GM18520 (cell line): Measurements from ENCODE around the gene CLTC.

ENCODE experiments used
- ATAC-seq: cut with Tn5 transposase; IDR thresholded peaks from one replicate; pipeline ENCODE4 v1.9.1; 2021; ENCODE audit not compliant: unreplicated experiment

Gene CLTC

DNA sequence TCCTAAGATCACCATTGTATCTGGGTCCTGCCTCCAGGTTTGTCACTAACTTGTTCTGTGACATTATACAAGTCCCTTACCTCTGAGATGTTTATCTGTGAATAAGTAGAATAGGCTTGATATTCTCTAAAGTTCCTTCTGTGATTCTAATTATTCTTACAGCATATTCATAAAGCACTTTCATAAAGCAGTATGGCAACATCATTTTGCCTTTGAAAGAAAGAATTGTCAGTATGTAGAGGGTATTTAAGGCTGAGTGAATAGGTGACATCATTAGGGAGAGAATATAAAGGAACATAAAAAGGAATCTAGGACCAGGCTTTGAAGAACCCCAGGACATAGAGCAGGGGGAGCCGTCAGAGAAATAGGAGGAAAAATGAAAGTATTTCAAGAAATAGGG is 103.3 kb downstream of the CLTC start:
- no peak for ATAC-seq

DNA sequence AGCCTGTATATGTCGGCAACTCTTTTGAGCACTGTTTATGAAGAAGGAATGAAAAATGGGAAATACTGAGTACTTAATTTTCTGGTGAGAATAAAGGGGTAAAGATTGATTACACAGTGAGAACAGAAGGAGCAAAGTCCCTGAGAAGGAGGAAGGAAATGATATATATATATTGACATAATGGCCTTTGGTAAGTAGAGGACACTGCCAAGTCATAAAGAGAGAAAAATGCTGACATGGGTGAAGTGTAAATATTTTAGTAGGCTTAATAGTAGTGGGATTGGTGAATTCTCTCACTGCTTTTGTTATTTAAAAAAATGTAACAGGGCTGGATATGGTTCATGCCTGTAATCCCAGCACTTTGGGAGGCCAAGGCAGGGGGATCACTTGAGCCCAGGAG is 103.9 kb downstream of the CLTC start:
- ATAC-seq, result no peak

DNA sequence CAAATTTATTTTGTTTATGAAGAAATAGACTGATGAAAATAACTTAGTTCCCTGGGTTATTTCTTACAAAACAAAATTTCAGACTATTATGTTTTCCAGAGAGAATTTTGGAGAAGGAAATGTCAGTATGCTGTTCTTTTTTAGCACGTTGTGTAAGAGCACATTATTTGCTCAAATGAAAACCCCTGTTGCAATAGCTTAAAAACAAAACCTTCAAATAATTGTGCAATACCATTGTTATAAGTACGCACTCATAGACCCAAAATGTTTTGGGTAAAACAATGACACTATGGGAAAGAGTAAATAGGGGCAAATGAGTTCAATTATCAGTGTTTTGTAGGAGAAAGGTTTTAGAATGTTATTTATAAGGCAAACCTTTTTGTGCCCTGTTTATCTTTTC is 106.0 kb downstream of the CLTC start:
- ATAC-seq, result no peak

DNA sequence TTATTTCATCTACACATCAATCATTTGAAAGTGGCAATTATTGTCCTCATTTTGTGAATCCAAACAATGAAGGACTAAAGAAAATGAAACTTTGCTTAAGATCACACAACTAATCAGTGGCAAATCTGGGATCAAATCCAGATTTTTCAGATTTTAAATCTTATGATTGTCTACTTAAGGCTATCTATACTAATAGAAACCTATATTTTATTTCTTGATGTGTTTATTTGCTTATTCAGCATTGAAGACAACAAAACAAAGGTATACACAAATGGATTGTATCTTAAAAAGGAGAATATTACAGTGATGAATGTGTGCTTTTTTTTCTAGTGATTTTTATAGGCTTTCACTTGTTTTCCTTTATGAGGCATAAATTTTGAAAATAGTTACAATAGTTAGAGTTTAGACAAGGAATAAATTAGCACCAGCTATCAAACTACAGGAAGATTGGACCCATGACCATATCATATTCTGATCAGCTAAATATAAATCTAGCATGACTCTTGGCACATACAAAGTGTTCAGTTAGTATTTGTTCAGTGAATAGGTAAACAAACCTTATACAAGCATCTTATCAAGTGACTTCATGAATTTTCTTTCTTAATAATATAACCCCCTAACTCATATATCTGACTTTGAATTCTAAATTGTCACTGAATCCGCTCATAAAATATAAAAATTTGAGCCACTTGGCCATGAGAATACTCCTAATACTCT is 108.3 kb downstream of the CLTC start:
- ATAC-seq, result no peak

DNA sequence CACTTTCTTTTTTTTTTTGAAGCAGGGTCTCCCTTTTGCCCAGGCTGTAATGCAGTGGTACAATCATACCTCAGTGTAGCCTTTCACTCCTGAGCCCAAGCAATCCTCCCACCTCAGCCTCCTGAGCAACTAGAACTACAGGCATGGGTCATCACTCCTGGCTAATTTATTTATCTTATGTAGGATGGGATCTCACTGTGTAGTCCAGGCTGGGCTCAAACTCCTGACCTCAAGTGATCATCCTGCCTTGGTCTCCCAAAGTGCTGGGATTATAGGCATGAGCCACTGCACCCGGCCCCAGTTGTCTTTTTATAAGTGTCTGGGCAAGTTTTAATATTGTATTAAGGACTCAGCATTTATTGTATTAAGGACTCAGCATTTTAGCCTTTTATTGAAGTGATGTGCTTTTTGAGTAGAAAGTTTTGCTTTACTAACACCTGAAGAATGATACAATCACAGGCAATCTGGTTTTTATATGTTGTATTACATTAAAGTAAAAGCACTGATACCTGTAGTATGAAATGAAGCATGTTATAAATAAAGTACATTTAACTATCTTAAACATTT is 110.7 kb downstream of the CLTC start:
- no peak for ATAC-seq

DNA sequence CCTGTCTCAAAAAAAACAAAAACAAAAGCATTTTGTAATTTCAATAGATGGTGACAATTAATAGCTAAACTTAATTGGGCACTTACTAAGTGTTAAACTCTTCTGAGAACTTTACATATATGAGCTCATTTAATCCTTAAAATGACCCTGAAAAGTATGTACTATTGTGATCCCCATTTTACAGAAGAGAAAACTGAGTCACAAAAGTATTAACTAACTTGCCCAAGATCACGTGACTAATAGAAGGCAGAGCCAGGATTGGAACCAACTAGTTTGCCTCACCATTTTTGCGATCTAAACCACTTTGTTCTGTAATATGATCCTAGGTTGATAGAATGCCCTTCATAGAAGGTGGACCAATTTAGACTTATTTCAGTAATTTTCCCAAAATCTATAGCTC is 114.0 kb downstream of the CLTC start:
- no peak for ATAC-seq

DNA sequence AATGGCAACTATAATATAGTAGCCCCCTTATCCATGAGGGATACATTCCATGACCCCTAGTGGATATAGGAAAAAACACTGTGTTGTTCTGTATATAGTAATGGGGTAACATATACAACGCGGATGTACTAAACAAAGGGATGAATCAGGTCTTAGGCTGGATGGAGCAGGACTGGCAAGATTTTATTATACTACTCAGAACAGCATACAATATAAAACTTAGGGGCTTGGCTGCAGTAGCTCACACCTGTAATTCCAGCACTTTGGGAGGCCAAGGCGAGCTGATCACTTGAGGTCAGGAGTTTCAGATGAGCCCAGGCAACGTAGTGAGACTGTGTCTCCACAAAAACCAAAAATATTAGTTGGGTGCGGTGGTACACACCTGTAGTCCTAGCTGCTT is 114.5 kb downstream of the CLTC start:
- ATAC-seq, result no peak

DNA sequence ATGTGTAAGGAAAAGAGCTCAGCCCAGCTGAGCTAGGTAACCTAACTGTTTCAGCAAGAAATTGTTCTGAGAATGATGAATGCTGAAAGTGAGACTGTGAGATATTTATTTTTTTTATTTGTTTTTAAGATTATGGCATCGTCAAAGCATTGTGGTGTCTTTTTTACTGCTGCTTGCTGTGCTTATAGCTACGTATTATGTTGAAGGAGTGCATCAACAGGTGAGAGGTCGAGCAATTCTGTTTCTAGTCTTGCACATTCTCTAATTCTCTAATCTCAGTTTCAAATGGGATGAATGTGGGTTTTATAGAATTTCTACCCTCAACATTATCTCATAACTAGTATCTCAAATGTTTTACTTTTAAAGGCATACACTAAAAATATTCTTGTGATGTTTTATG is 117.6 kb downstream of the CLTC start:
- no peak for ATAC-seq

DNA sequence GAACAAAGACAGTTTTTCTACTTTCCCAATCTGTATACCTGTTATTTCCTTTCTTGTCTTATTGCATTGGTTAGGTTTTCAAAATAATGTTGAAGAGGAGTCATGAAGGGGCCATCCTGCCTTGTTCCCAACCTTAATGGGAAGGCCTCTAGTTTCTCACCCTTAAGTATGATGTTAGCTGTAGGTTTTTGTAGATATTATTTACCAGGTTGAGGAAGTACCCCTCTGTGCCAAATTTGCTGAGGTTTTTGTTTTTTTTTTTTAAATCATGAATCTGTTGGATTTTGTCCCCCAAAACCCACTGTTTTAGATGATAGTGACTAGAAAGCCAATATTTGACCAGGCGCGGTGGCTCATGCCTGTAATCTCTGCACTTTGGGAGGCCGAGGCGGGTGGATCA is 124.1 kb downstream of the CLTC start:
- no peak for ATAC-seq

DNA sequence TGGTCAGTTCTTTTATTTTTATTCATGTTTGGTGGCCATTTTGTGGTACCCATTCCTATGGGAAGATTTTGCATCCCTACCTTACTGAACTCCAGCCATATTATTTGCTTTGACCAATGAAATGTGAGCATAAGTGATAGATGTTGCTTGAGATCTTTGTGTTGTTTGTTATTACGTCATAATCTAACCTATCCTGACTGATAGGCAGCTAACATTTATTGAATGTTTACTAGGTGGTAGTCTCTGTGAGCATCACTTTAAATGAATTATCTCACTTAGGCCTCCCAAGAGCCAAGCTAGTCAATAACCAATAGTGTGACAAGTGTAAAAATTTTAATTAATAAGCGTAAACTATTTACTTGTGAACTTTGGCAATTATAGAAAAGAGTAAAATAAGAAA is 125.3 kb downstream of the CLTC start:
- no peak for ATAC-seq
